Islet of Langerhans (tissue), 1 donor: ENCODE results near the gene FAM111A.

ENCODE experiments used
- FAIRE-seq: peaks from one replicate; lab custom pipeline; 2011; peaks lifted over from hg19 to GRCh38; lab: Jason Lieb, UNC

The FAM111A gene

GRCh38 chr11:59180168-59180776 is 37.6 kb downstream of the FAM111A start:
- no peak for FAIRE-seq

GRCh38 chr11:59180907-59181306 is 38.3 kb downstream of the FAM111A start:
- FAIRE-seq = no peak

- FAIRE-seq = no peak
Observed at GRCh38 chr11:59181746-59182456, 39.2 kb downstream of the FAM111A start.

GRCh38 chr11:59182457-59183151 is 39.9 kb downstream of the FAM111A start:
- FAIRE-seq = no peak

- FAIRE-seq = no peak
Observed at GRCh38 chr11:59183771-59184170, 41.1 kb downstream of the FAM111A start.

- no peak for FAIRE-seq
Observed at GRCh38 chr11:59184691-59185339, 42.2 kb downstream of the FAM111A start.

- no peak for FAIRE-seq
Observed at GRCh38 chr11:59185386-59185945, 42.8 kb downstream of the FAM111A start.

- FAIRE-seq = no peak
Observed at GRCh38 chr11:59186130-59186594, 43.5 kb downstream of the FAM111A start.

GRCh38 chr11:59187035-59187434 is 44.4 kb downstream of the FAM111A start:
- no peak for FAIRE-seq

- FAIRE-seq = no peak
Observed at GRCh38 chr11:59187587-59187986, 44.9 kb downstream of the FAM111A start.

GRCh38 chr11:59188954-59189353 is 46.3 kb downstream of the FAM111A start:
- no peak for FAIRE-seq

GRCh38 chr11:59189986-59190385 is 47.3 kb downstream of the FAM111A start:
- no peak for FAIRE-seq

GRCh38 chr11:59191095-59191494 is 48.4 kb downstream of the FAM111A start:
- no peak for FAIRE-seq

GRCh38 chr11:59191890-59192289 is 49.2 kb downstream of the FAM111A start:
- no peak for FAIRE-seq

- FAIRE-seq = no peak
Observed at GRCh38 chr11:59192446-59193020, 49.9 kb downstream of the FAM111A start.

- FAIRE-seq = no peak
Observed at GRCh38 chr11:59193587-59194130, 51.0 kb downstream of the FAM111A start.

- no peak for FAIRE-seq
Observed at GRCh38 chr11:59195586-59195985, 52.9 kb downstream of the FAM111A start.

- no peak for FAIRE-seq
Observed at GRCh38 chr11:59196777-59197176, 54.1 kb downstream of the FAM111A start.

- no peak for FAIRE-seq
Observed at GRCh38 chr11:59197991-59198390, 55.3 kb downstream of the FAM111A start.

GRCh38 chr11:59198726-59199125 is 56.1 kb downstream of the FAM111A start:
- FAIRE-seq = no peak

- FAIRE-seq = no peak
Observed at GRCh38 chr11:59199546-59200422, 57.1 kb downstream of the FAM111A start.
